Left cardiac atrium (tissue), 4 donors: ENCODE results near the gene MED13L. TPM values are rescaled to one million over a fixed set of nuclear protein-coding genes. Genes with fewer than 3 reads are reported as not detected.
A peak's percentile ranks its signal among the peaks of the same experiment; 100 is the strongest.

ENCODE experiments used
- ATAC-seq, 2 donors: fragments of 200-7000 bp; cut with Tn5 transposase; one replicate each; pipeline ENCODE4 v1.9.1; 2020; ENCODE audit warnings: mild to moderate bottlenecking in 2 of 2, moderate library complexity in 2 of 2
- DNase-seq: peaks from one replicate; pipeline ENCODE4 v3.0.0-alpha.2; 2020
- intact Hi-C, 2 donors: fragments of 100-400 bp; cut with DNase I; formaldehyde crosslinking; loops; one replicate each; pipeline versions ENCODE4 v1.14.1 to v1.15.1; 2022 to 2023
- long read RNA-seq: library from polyadenylated mRNA; unstranded; transcript quantifications from one replicate; pipeline ENCODE4 v2.0.0, GENCODE V29; 2021
- total RNA-seq, 2 donors: library from RNA; stranded (reverse); fragmentation: NEBNext Ultra II Directional; extraction: Animal tissue kit (Norgen Biotek cat#: 25700); gene quantifications; one replicate each; pipeline ENCODE4 v1.2.1, GENCODE V29; 2021
- donor health status: DM: no; HTN: yes; CAD: no.
- donor health status: DM: no; HTN: yes; CAD: no; lungs with severe emphysema.
- donor health status: DM: yes; HTN: yes; CAD: no.
- donor health status: Dilated cardiomyopathy.

Gene MED13L
- 10 to 100 TPM; 66.0 to 68.3 TPM for total RNA-seq
- long read RNA-seq, partial matches to known transcripts, result 11 of 12 reads
- long read RNA-seq, other reads (novel, unspliced or antisense), result 1 of 12 reads

GRCh38 chr12:116277467-116278278 lies at the start of gene MED13L:
Gene MED13L (minus strand): TSS chr12:116277693. CDS start chr12:116277131, 562 bp downstream.
- intact Hi-C loops, result loop anchor here (5.0 to 10.0 kb wide), 3 partner anchors 227 to 327 kb away; no protein-coding TSS in a partner anchor
- DNase-seq (peak; percentile 90), ATAC-seq (peak; percentile 95)

DNA sequence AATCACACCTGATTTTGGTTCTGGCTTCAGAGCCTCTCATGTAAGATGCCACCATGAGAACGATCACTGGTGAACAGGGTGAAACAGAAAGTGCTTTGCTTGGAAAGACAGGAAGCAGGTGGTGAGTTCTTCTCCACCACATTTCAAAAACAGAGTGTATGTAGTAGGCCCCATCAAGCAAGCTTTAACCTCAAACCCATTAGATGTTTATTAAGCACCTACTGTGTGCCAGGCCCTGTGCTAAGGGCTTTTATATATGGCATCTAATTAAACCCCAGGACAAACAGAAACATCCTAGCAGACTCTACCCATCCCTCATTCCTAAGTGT lies 47.8 kb upstream of the MED13L start:
- ATAC-seq (no peak), DNase-seq (no peak)
- intact Hi-C loops, result no loop called here

GRCh38 chr12:116324654-116325335 lies 47.3 kb upstream of the MED13L start:
- ATAC-seq (no peak), DNase-seq (no peak)
- intact Hi-C loops, result no loop called here

DNA sequence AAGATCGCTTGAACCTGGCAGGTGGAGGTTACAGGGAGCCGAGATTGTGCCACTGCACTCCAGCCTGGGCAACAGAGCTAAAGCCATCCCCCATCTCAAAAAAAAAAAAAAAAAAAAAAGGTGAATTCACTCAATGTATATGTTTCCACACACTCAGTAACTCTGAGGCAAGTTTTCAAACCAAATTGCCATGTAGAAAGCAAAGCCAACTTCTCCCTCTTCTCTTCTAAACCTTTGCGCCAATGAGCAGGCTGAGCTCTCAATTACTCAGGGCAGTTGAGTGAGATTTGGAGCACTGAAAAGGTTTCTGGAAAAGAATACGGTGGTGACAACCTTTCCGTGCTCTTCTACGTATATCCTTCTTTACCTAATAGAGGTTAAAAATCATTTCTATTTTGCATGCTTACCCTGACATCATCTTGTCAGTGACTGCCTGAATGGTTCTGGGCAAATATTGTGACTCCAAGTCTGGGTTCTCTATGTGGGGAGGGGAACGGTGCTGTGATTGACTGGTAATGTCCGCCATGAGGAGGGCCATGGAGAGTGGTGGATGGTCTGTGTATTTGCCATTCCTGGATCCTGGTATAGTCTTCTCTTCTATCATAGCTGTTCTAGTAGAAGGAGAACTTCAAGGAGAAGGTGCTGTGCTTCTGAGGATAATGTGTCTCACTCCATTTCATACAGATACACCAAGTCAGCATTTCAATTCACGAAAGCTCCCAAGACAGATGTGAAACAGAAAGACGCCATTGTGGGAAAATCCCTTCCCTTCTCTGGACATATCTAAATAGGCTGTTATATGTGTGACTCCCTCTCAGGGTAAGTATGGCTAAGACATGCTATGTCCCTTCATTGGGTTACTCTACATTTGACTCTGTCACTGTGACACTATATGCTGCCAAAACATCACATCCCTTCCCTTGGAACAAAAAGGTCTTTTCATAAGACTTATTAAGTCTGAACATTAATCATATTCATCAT lies 46.2 kb upstream of the MED13L start:
- no peak for DNase-seq
- intact Hi-C loops, result no loop called here
- ATAC-seq, result no peak

- intact Hi-C loops, result no loop called here
- no peak for ATAC-seq
- DNase-seq, result no peak
These were observed 44.4 kb upstream of the MED13L start for GRCh38 chr12:116321913-116322312.

DNA sequence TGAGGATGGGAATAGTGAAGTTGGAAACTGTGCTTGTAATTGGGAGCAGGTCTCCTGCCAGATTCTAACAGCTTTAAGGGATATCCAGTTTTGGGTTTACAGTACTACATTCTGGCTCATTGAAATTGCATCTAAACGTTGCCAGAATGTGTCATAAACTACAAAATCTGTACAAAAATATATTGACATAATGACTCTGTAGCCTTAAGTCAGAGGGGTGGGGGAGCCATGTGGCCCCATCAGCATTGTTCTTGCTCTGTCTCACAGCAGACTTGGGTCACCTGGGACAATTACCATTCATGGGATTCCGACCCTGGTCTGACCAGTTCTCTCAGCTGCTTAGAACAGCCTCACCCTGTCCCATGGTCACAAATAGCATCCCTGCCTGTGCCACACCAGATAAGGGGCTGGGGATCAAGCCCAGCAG lies 43.3 kb upstream of the MED13L start:
- no peak for DNase-seq
- ATAC-seq, result peak; percentile 4 to 34
- intact Hi-C loops, result no loop called here

DNA sequence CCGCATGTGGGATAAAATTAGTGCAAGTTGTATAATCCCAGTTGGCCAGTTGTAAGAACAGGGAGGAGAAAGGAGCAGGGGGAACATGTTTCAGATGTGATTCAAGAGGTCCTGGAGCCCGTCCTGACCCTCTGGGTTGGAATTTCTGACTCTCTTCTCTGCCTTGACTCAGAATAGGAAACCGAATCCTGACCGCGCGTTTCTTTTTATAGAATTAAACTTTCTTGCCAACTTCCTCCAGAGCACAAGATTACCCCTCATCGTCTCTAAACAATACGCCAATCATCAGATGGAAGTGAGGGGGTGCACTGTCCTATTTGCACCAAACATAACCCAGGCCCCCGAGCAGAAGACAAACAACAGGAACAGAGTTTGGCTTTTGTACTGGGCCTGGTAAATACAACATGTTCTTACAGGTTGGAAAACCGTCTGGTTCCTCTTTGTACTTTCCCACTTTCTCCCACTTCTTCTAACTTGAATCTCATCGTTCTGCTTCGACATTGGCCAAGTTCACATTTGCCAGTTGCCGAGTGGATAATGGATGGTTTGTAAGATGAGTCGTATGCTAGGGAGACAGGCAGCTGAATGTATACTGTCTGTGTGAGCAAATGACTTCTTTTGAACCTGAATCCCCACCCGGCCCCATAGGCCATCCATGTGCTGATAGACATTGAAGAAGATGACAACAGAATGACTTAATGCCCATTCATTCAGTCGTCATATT lies 42.6 kb upstream of the MED13L start:
- ATAC-seq (peak; percentile 91 to 94), DNase-seq (peak; percentile 67)
- intact Hi-C loops, result no loop called here

- ATAC-seq, result no peak
- DNase-seq, result no peak
- intact Hi-C loops, result no loop called here
These were observed 41.9 kb upstream of the MED13L start for GRCh38 chr12:116319233-116319897.

DNA sequence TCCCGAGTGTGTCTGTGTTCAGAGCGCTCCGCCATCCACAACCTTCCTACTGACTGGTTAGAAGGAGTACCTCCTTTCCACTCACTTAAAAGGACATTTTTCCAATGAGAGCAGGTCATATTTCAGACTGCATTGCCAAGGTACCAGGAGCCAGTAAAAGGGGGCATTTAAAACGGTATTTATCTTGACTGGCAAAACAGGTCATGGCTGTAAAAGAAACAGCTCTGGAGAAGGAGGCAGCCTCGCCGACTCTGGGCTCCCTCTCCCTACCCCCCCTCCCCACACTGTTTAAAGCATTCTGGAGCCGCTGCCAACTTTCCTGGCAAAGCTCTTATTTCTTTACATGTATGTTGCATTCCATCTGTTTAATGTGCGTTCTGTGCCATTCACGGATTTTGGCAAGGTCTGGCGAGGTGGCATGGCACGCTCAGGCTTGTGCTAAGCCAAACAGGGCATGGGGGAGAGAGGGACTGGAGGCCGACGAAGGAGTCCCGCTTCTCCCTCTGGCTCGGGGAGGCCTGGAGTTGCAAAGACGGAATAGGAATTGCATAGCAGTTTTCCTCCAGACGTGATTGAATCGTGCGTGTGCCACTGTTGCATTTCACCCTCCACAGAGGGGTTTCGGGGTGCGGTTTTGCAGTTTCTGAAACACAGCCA lies 41.2 kb upstream of the MED13L start:
- DNase-seq (no peak), ATAC-seq (no peak)
- intact Hi-C loops, result no loop called here

GRCh38 chr12:116317986-116318575 lies 40.6 kb upstream of the MED13L start:
- DNase-seq, result no peak
- ATAC-seq, result peak in 1 of 2 donors; percentile 45
- intact Hi-C loops, result no loop called here

DNA sequence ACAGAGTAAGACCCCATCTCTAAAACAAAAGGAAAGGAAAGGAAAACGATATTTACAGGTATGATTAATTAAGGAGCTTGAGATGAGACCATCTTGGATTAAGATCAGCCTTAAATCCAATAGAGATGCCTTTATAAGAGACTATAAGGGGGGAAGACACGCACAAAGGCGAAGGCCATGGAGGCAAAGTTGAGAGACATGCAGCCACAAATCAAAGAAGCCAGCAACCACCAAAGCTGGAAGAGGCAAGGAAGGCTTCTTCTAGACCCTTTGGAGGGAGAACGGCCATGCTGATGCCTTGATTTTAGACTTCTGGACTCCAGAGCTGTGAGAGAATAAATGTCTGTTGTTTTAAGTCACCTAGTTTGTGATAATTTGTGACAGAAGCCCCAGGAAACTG lies 39.6 kb upstream of the MED13L start:
- ATAC-seq, result no peak
- DNase-seq, result no peak
- intact Hi-C loops, result no loop called here

GRCh38 chr12:116314477-116314876 lies 37.0 kb upstream of the MED13L start:
- ATAC-seq (no peak), DNase-seq (no peak)
- intact Hi-C loops, result no loop called here

DNA sequence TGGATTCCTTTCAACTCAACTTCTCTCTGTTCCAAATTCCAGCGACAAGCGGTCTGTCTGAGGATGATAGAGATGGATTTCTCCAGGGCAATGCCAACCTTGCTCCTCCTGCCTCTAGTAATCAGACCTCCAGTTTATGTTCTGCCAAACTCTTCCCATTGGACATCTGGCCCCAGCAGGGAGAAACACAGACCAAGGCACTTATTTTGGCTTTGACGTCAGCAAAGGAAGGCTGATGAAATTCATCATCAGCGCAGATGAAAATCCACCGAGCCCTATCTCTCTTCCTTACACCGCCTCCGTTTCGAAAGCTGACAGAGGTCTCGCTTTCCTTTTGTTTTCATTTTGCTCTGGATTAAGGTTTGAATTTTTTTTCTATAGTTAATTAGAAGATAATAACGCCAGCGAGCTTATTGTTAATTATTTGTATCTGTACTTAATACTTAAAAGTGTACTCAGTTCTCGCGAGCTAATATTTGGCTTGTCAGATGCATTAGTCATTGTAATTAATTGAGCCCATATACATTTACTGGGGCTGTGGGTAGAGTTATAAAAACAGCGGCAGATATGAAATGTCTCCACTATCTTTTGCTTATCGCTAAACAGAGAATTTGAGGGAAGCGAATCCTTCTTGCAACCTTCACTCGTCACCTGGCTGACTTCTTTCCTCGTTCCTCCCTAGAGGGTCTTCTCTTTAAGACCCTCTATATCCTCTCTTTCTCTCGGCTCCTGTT lies 35.9 kb upstream of the MED13L start:
- intact Hi-C loops, result no loop called here
- DNase-seq (no peak), ATAC-seq (peak; percentile 19 to 78)

DNA sequence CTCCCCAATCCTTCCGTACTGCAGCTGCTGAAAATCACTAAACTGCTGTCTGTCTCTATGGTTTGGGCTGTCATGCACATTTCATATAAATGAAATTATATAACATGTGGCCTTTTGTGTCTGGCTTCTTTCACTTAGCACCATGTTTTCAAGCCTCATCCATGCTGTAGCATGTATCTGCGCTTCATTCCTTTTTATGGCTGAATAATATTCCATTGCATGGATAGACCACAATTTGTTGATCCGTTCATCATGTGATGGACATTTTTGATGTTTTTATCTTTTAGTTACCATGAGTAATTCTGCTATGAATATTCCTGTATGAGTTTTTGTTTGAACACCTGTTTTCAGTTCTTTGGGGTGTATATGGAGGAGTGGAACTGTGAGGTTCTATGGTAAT lies 32.6 kb upstream of the MED13L start:
- no peak for ATAC-seq
- no peak for DNase-seq
- intact Hi-C loops, result no loop called here

GRCh38 chr12:116309343-116309742 lies 31.9 kb upstream of the MED13L start:
- ATAC-seq (no peak), DNase-seq (no peak)
- intact Hi-C loops, result no loop called here

DNA sequence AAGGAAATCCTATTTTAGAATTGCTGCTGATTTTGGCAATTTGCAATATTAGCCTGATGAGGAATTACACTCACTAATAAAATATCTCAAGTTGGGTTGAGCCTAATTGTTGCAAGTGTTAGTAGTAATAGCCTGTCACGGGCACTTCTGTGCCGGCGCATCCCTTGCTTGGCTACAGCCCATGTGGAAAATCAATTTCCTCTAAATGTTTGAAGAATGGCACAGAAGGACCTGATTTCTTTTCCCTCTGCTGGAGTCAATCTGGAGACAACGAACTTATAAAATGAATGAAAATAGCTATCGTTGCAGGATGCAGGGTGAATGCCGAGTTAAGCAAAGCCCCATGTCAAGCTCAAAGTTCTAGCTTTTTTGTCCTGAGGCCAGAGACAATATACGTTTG lies 31.2 kb upstream of the MED13L start:
- intact Hi-C loops, result no loop called here
- no peak for DNase-seq

GRCh38 chr12:116306968-116307367 lies 29.5 kb upstream of the MED13L start:
- ATAC-seq, result no peak
- intact Hi-C loops, result no loop called here
- no peak for DNase-seq

More for the DNA sequence above, 31.2 kb upstream of the MED13L start:
- no peak for ATAC-seq
